GM19397 (cell line): Measurements from ENCODE around the gene NEDD9.
A peak's percentile ranks its signal among the peaks of the same experiment; 100 is the strongest.

Experiments
- ATAC-seq: cut with Tn5 transposase; IDR thresholded peaks from one replicate; pipeline ENCODE4 v1.9.1; 2021; ENCODE audit warnings: mild to moderate bottlenecking, moderate library complexity; ENCODE audit not compliant: unreplicated experiment

The NEDD9 gene

GRCh38 chr6:11149551-11149950, 82.9 kb downstream of the NEDD9 start:
- no peak for ATAC-seq

GRCh38 chr6:11146117-11146826, 86.2 kb downstream of the NEDD9 start:
- no peak for ATAC-seq

- peak; percentile 77 for ATAC-seq
Observed at GRCh38 chr6:11144393-11144851, 88.0 kb downstream of the NEDD9 start.

- no peak for ATAC-seq
Observed at GRCh38 chr6:11143394-11144371, 88.8 kb downstream of the NEDD9 start.

- no peak for ATAC-seq
Observed at GRCh38 chr6:11142296-11143027, 90.0 kb downstream of the NEDD9 start.

GRCh38 chr6:11141295-11141694, 91.2 kb downstream of the NEDD9 start:
- no peak for ATAC-seq

- no peak for ATAC-seq
Observed at GRCh38 chr6:11140056-11140455, 92.4 kb downstream of the NEDD9 start.

- ATAC-seq: no peak
Observed at GRCh38 chr6:11139051-11139960, 93.2 kb downstream of the NEDD9 start.

GRCh38 chr6:11136809-11137208, 95.7 kb downstream of the NEDD9 start:
- no peak for ATAC-seq
